Epithelial cell of proximal tubule (primary cell): ENCODE measurements around the gene SDE2. TPM values are rescaled to one million over a fixed set of nuclear protein-coding genes. Genes with fewer than 3 reads are reported as not detected.

Source experiments
- DNase-seq: peaks from one replicate; pipeline ENCODE4 v3.0.0-alpha.2; 2011; ENCODE audit warnings: low read depth
- H3K4me3 ChIP-seq: 2 replicates; pipeline ENCODE4 v1.5.1; 2011; ENCODE audit warnings: low read depth, mild to moderate bottlenecking, low read length
- CTCF ChIP-seq: conservative IDR thresholded peaks from 2 replicates; pipeline ENCODE4 v1.5.1; 2012; ENCODE audit warnings: low read depth, mild to moderate bottlenecking, low read length
- total RNA-seq: library from RNA; depleted of rRNA; stranded (reverse); fragments of >200 nt; gene quantifications from 2 replicates; pipeline ENCODE4 v1.2.3, GENCODE V29; 2015

The SDE2 gene
- total RNA-seq, 1 donor from 2014 or later: 19.4 TPM

- DNase-seq: no peak
- no peak for TF ChIP-seq CTCF
Observed at GRCh38 chr1:225958041-225958440, 41.1 kb downstream of the SDE2 start.

GRCh38 chr1:225954753-225955152 is 44.4 kb downstream of the SDE2 start:
- no peak for TF ChIP-seq CTCF
- no peak overlapping the region for H3K4me3 ChIP-seq
- no peak for DNase-seq

More at GRCh38 chr1:225958041-225958440, 41.1 kb downstream of the SDE2 start:
- no peak overlapping the region for H3K4me3 ChIP-seq

DNA sequence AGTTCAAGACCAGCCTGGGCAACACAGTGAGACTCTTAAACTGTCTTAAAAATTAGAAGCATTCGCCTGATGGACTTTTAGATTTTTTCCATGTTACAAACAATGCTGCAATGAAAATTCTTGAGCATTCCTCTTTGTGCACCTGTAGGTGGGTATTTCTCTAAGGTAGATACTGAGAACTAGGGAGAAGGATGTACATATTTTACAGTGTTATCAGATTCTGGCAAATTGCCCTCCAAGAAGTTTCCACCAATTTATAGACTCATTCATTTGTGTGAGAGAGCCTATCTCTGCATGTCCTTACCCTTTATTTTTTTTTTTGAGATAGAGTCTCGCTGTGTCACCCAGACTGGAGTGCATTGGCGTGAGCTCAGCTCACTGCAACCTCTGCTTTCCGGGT is 45.8 kb downstream of the SDE2 start:
- no peak for DNase-seq
- no peak overlapping the region for H3K4me3 ChIP-seq
- no peak for TF ChIP-seq CTCF

- no peak overlapping the region for H3K4me3 ChIP-seq
- DNase-seq: no peak
- TF ChIP-seq CTCF: no peak
Observed at GRCh38 chr1:225950905-225951497, 48.1 kb downstream of the SDE2 start.

- TF ChIP-seq CTCF: no peak
- no peak for DNase-seq
- no peak overlapping the region for H3K4me3 ChIP-seq
Observed at GRCh38 chr1:225949041-225949440, 50.1 kb downstream of the SDE2 start.

GRCh38 chr1:225946803-225947202 is 52.3 kb downstream of the SDE2 start:
- TF ChIP-seq CTCF: no peak
- no peak overlapping the region for H3K4me3 ChIP-seq
- DNase-seq: no peak

GRCh38 chr1:225946082-225946620 is 53.0 kb downstream of the SDE2 start:
- no peak overlapping the region for H3K4me3 ChIP-seq
- TF ChIP-seq CTCF: no peak
- no peak for DNase-seq
